ENCODE results near the gene VEPH1. TPM values are rescaled to one million over a fixed set of nuclear protein-coding genes. Genes with fewer than 3 reads are reported as not detected.
A peak's percentile ranks its signal among the peaks of the same experiment; 100 is the strongest.

VEPH1 gene
- total RNA-seq, 4 donors from 2014 or later = 0.07 TPM; not detected in 3

GRCh38 chr3:157285966-157286365, 217.2 kb downstream of the VEPH1 start:
- intact Hi-C loops (cut with DNase I; ENCODE audit: low total_unique reads) = no loop called here
- H3K27me3 ChIP-seq = no peaks in the 10 kb centered on the region
- TF ChIP-seq POLR2A (IDR thresholded peaks at IDR 0.05) = no peak
- TF ChIP-seq CTCF (IDR thresholded peaks at IDR 0.05 in 4 of 5, conservative IDR thresholded peaks at IDR 0.05 in 1 of 5) = no peak
- no peaks in the 10 kb centered on the region for H3K9me3 ChIP-seq
- no peaks in the 10 kb centered on the region for H3K36me3 ChIP-seq
- H3K27ac ChIP-seq = no peak overlapping the region
- in situ Hi-C loops (cut with MboI; ENCODE audit: low sequenced_read_pairs in 4 of 4) = no loop called here
- H3K4me3 ChIP-seq = no peak overlapping the region
- H3K4me1 ChIP-seq = no peaks in the 10 kb centered on the region
- ATAC-seq (no peak), DNase-seq (no peak)

- intact Hi-C loops (cut with DNase I; ENCODE audit: low total_unique reads) = no loop called here
- no peaks in the 10 kb centered on the region for H3K4me1 ChIP-seq
- no peaks in the 10 kb centered on the region for H3K9me3 ChIP-seq
- H3K27me3 ChIP-seq = no peaks in the 10 kb centered on the region
- TF ChIP-seq CTCF (IDR thresholded peaks at IDR 0.05 in 4 of 5, conservative IDR thresholded peaks at IDR 0.05 in 1 of 5) (no peak), POLR2A (IDR thresholded peaks at IDR 0.05) (no peak)
- ATAC-seq = no peak
- no peak overlapping the region for H3K27ac ChIP-seq
- no peak for DNase-seq
- H3K36me3 ChIP-seq = no peaks in the 10 kb centered on the region
- no peak overlapping the region for H3K4me3 ChIP-seq
- in situ Hi-C loops (cut with MboI; ENCODE audit: low sequenced_read_pairs in 4 of 4) = no loop called here
These were observed 218.1 kb downstream of the VEPH1 start for GRCh38 chr3:157285141-157285540.

- no peaks in the 10 kb centered on the region for H3K36me3 ChIP-seq
- no peaks in the 10 kb centered on the region for H3K27me3 ChIP-seq
- no peaks in the 10 kb centered on the region for H3K4me1 ChIP-seq
- no peak for DNase-seq
- intact Hi-C loops (cut with DNase I; ENCODE audit: low total_unique reads) (no loop called here), in situ Hi-C loops (cut with MboI; ENCODE audit: low sequenced_read_pairs in 4 of 4) (no loop called here)
- no peaks in the 10 kb centered on the region for H3K9me3 ChIP-seq
- no peak overlapping the region for H3K27ac ChIP-seq
- no peak overlapping the region for H3K4me3 ChIP-seq
- TF ChIP-seq CTCF (IDR thresholded peaks at IDR 0.05 in 4 of 5, conservative IDR thresholded peaks at IDR 0.05 in 1 of 5) (no peak), POLR2A (IDR thresholded peaks at IDR 0.05) (no peak)
- no peak for ATAC-seq
These were observed 218.5 kb downstream of the VEPH1 start for GRCh38 chr3:157284688-157285087.

- ATAC-seq (peak; percentile 84 to 86), DNase-seq (peak; percentile 26 to 62)
- no peaks in the 10 kb centered on the region for H3K4me1 ChIP-seq
- peak overlapping the region; percentile 35 to 53 (median 44) for H3K27ac ChIP-seq
- H3K27me3 ChIP-seq = no peaks in the 10 kb centered on the region
- H3K4me3 ChIP-seq = no peak overlapping the region
- intact Hi-C loops (cut with DNase I; ENCODE audit: low total_unique reads) = no loop called here
- in situ Hi-C loops (cut with MboI; ENCODE audit: low sequenced_read_pairs in 4 of 4) = no loop called here
- no peaks in the 10 kb centered on the region for H3K9me3 ChIP-seq
- H3K36me3 ChIP-seq = no peaks in the 10 kb centered on the region
- no peak for TF ChIP-seq POLR2A (IDR thresholded peaks at IDR 0.05)
These were observed 220.7 kb downstream of the VEPH1 start for GRCh38 chr3:157282261-157283191.

- TF ChIP-seq POLR2A (IDR thresholded peaks at IDR 0.05) (no peak), CTCF (IDR thresholded peaks at IDR 0.05 in 4 of 5, conservative IDR thresholded peaks at IDR 0.05 in 1 of 5) (no peak)
- H3K4me1 ChIP-seq = no peaks in the 10 kb centered on the region
- H3K27ac ChIP-seq = no peak overlapping the region
- ATAC-seq (no peak), DNase-seq (no peak)
- no peaks in the 10 kb centered on the region for H3K27me3 ChIP-seq
- intact Hi-C loops (cut with DNase I; ENCODE audit: low total_unique reads) (no loop called here), in situ Hi-C loops (cut with MboI; ENCODE audit: low sequenced_read_pairs in 4 of 4) (no loop called here)
- no peaks in the 10 kb centered on the region for H3K9me3 ChIP-seq
- H3K4me3 ChIP-seq = no peak overlapping the region
- H3K36me3 ChIP-seq = no peaks in the 10 kb centered on the region
These were observed 222.4 kb downstream of the VEPH1 start for GRCh38 chr3:157280786-157281185.

All from gastrocnemius medialis (tissue), 4 donors.